A549 (cell line): Measurements from ENCODE around the gene MOSMO.

ENCODE experiments used
- CEBPB ChIP-seq, 2 experiments: fragments of >200 bp in 1 of 2; sonication (Bioruptor Twin) in 1 of 2; formaldehyde crosslinking in 1 of 2; IDR thresholded peaks; 2 replicates each; pipeline ENCODE4 v1.6.1; 2012 to 2016
- CTCF ChIP-seq: fragments of >200 bp; sonication (Bioruptor Twin); formaldehyde crosslinking; IDR thresholded peaks from 3 replicates; pipeline ENCODE4 v1.5.1; 2016
- POLR2A ChIP-seq: IDR thresholded peaks from 2 replicates; pipeline ENCODE4 v1.6.1; 2012; ENCODE audit warnings: mild to moderate bottlenecking, low read length
- RCOR1 ChIP-seq: fragments of 150-350 bp; IDR thresholded peaks from 2 replicates; pipeline ENCODE4 v1.6.1; 2014; ENCODE audit warnings: antibody characterized with exemption, low read length, low read depth

DNA sequence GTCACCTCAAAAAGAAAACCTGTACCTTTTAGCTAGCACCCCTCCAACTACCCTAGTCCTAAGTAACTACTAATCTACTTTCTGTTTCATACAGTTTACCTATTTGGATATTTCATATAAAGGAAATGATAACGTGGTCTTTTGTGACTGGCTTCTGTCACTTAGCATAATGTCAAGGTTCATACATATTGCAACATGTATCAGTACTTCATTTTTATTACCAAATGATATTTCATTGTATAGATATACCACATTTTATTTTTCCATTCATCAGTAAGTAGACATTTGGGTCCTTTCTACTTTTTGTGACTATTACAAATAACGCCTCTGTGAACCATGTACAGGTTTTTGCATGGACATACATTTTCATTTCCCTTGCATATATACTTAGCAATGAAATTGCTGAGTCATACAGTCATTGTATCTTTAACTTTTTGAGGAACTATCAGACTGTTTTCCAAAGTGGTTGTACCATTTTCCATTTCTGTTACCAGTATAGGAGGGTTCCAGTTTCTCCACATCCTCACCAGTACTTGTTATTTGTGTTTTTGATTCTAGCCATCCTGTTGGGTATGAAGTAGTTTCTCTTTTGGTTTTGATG lies 23.7 kb downstream of the MOSMO start:
- TF ChIP-seq CTCF (no peak), RCOR1 (no peak), POLR2A (no peak), CEBPB (IDR thresholded peaks at IDR 0.05) (no peak)
